MM.1S (cell line): ENCODE measurements around the gene CXCR5.

Experiments
- DNase-seq: peaks from one replicate; pipeline ENCODE4 v3.0.0-alpha.2; 2015
- H2AFZ ChIP-seq: fragments of 300-600 bp; sonication (generic); 2 replicates; pipeline ENCODE4 v1.6.0; 2016; ENCODE audit warnings: antibody characterized with exemption, low read length
- H3F3A ChIP-seq: fragments of 300-600 bp; sonication (generic); 2 replicates; pipeline ENCODE4 v1.6.1; 2016; ENCODE audit warnings: mild to moderate bottlenecking, antibody characterized with exemption, low read length, moderate library complexity, mixed read lengths; ENCODE audit not compliant: insufficient read depth
- H3K27ac ChIP-seq: fragments of 300-600 bp; sonication (generic); 2 replicates; pipeline ENCODE4 v1.5.1; 2016; ENCODE audit warnings: mild to moderate bottlenecking, low read length
- H3K27me3 ChIP-seq: fragments of 300-600 bp; sonication (generic); replicated peaks from 2 replicates; pipeline ENCODE4 v1.6.0; 2016; ENCODE audit warnings: low read length; ENCODE audit not compliant: insufficient read depth
- H3K36me3 ChIP-seq: fragments of 300-600 bp; sonication (generic); replicated peaks from 2 replicates; pipeline ENCODE4 v1.6.1; 2016; ENCODE audit warnings: mild to moderate bottlenecking, low read length, mixed read lengths; ENCODE audit not compliant: insufficient read depth
- H3K4me1 ChIP-seq: fragments of 300-600 bp; sonication (generic); 2 replicates; pipeline ENCODE4 v1.6.1; 2016; ENCODE audit warnings: low read length, mixed read lengths
- H3K4me2 ChIP-seq: fragments of 300-600 bp; sonication (generic); 2 replicates; pipeline ENCODE4 v1.6.0; 2016; ENCODE audit warnings: low read depth, low read length
- H3K4me3 ChIP-seq: fragments of 300-600 bp; sonication (generic); 2 replicates; pipeline ENCODE4 v1.5.1; 2016; ENCODE audit warnings: low read length, mixed read lengths
- H3K79me2 ChIP-seq: fragments of 300-600 bp; sonication (generic); 2 replicates; pipeline ENCODE4 v1.6.1; 2016; ENCODE audit warnings: mixed run types, low read length, mixed read lengths
- H3K9ac ChIP-seq: fragments of 300-600 bp; sonication (generic); 2 replicates; pipeline ENCODE4 v1.6.1; 2016; ENCODE audit warnings: low read length, mixed read lengths
- H3K9me2 ChIP-seq: fragments of 300-600 bp; sonication (generic); replicated peaks from 2 replicates; pipeline ENCODE4 v1.6.1; 2016; ENCODE audit warnings: mild to moderate bottlenecking, low read length, mixed read lengths; ENCODE audit not compliant: insufficient read depth
- H3K9me3 ChIP-seq: fragments of 300-600 bp; sonication (generic); replicated peaks from 2 replicates; pipeline ENCODE4 v1.6.1; 2016; ENCODE audit warnings: mild to moderate bottlenecking, low read length, mixed read lengths; ENCODE audit not compliant: insufficient read depth
- H4K20me1 ChIP-seq: fragments of 300-600 bp; sonication (generic); 2 replicates; pipeline ENCODE4 v1.6.1; 2016; ENCODE audit warnings: mild to moderate bottlenecking, low read length, moderate library complexity, mixed read lengths; ENCODE audit not compliant: insufficient read depth
- CTCF ChIP-seq: fragments of 300-600 bp; sonication (generic); IDR thresholded peaks from 2 replicates; pipeline ENCODE4 v1.5.1; 2016; ENCODE audit warnings: antibody characterized with exemption, low read length, mixed read lengths
- EZH2 ChIP-seq: fragments of 300-600 bp; sonication (generic); optimal IDR thresholded peaks from 2 replicates; pipeline ENCODE3; 2017; ENCODE audit warnings: low read depth, mild to moderate bottlenecking, antibody characterized with exemption, low read length, mixed read lengths
- EZH2phosphoT487 ChIP-seq: fragments of 300-600 bp; sonication (generic); IDR thresholded peaks from 2 replicates; pipeline ENCODE4 v1.6.1; 2018; ENCODE audit warnings: antibody characterized with exemption, low read length

CXCR5 gene

DNA sequence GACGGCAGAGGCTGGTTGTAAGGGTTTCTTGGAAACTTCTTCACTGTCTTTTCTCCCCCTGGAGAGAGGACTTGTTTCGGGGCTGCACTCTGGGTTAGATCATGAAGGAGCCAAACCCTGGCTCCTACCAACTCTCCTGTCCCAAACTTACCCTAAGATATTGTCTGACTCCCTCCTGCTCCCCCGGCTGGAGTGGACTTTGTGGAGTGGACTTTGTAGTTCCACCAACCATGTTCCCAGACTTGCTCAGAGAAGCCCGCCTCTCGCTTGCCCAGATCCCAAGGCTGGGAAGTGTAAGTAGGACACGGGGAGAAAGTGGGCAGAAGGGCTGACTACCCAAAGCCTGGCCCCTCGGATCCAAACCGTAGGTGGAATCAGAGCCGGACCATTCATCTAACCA lies 1.2 kb downstream of the CXCR5 start:
- Histone ChIP-seq H3K36me3 (no peaks in the 10 kb centered on the region), H3K4me3 (no peak overlapping the region), H2AFZ (no peak overlapping the region), H3K79me2 (no peaks in the 10 kb centered on the region), H3F3A (no peaks in the 10 kb centered on the region), H3K4me2 (no peak overlapping the region), H3K9ac (no peak overlapping the region), H3K27me3 (peaks cover 11% of the 10 kb centered on the region; the same call in 1 of the 2 replicates), H3K4me1 (no peaks in the 10 kb centered on the region), H3K9me2 (no peaks in the 10 kb centered on the region), H3K27ac (no peak overlapping the region), H3K9me3 (no peaks in the 10 kb centered on the region), H4K20me1 (no peaks in the 10 kb centered on the region)
- DNase-seq: no peak
- TF ChIP-seq EZH2phosphoT487 (no peak), CTCF (no peak), EZH2 (no peak)

GRCh38 chr11:118885319-118885718 lies 1.6 kb downstream of the CXCR5 start:
- Histone ChIP-seq H3F3A (no peaks in the 10 kb centered on the region), H4K20me1 (no peaks in the 10 kb centered on the region), H3K9ac (no peak overlapping the region), H3K4me1 (no peaks in the 10 kb centered on the region), H3K36me3 (no peaks in the 10 kb centered on the region), H3K79me2 (no peaks in the 10 kb centered on the region), H3K9me3 (no peaks in the 10 kb centered on the region), H2AFZ (no peak overlapping the region), H3K27me3 (peaks cover 15% of the 10 kb centered on the region; the same call in 1 of the 2 replicates), H3K4me2 (no peak overlapping the region), H3K27ac (no peak overlapping the region), H3K4me3 (no peak overlapping the region), H3K9me2 (no peaks in the 10 kb centered on the region)
- no peak for DNase-seq
- no peak for TF ChIP-seq EZH2phosphoT487
- TF ChIP-seq EZH2: no peak
- TF ChIP-seq CTCF: no peak

DNA sequence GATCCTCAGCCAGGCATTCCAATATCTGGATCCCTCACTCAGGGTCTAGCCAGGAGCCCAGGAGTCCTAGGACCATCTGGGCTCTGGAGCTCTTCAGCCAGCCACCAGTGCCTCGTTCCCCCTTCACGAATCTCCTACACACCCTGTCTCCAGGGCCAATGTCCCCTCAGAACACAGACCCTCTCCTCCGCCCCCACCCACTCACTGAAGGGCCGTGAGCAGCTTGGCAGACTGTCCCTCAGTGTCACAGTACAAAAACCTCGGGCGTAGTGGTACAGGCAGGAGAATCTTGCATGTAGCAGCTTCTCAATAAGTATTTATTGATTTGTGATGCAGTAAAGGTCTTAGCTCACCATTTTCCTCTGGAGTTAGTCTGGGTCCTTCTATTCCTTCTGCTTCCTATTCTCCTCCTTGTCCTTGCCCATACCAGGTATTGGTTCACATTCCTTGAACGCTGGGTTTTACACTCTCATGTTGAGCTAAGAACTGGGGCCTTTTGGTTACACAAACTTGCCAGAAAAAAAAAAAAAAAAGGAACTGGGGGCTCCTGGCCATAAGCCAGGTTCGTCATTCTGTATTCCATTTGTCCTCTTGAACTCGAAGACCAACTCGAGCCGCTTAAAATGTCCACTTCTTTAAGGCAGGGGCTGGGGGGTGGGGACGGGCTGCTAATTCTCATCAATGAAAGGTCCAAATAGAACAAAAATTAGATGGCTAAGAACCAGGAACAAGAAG lies 2.3 kb downstream of the CXCR5 start:
- Histone ChIP-seq H3K9me3 (no peaks in the 10 kb centered on the region), H3K9me2 (no peaks in the 10 kb centered on the region), H3K4me2 (no peak overlapping the region), H2AFZ (no peak overlapping the region), H3K4me1 (no peaks in the 10 kb centered on the region), H3K27ac (no peak overlapping the region), H3K27me3 (peaks cover 16% of the 10 kb centered on the region; the same call in 1 of the 2 replicates), H4K20me1 (no peaks in the 10 kb centered on the region), H3K36me3 (no peaks in the 10 kb centered on the region), H3F3A (no peaks in the 10 kb centered on the region), H3K9ac (no peak overlapping the region), H3K4me3 (no peak overlapping the region), H3K79me2 (no peaks in the 10 kb centered on the region)
- no peak for DNase-seq
- no peak for TF ChIP-seq EZH2
- TF ChIP-seq CTCF: no peak
- TF ChIP-seq EZH2phosphoT487: no peak
